AG04450 (cell line): ENCODE data around the gene CUEDC2. TPM values are rescaled to one million over a fixed set of nuclear protein-coding genes. Genes with fewer than 3 reads are reported as not detected.

Experiments
- CTCF ChIA-PET: fragments of 300-600, 350-600 bp; formaldehyde crosslinking; extraction: SDS; loops from one replicate; lab custom pipeline; 2022; ENCODE audit warnings: antibody characterized with exemption, inconsistent platforms; lab: Charles Lee
- POLR2A ChIA-PET: fragments of 350-600 bp; formaldehyde crosslinking; extraction: SDS; loops from one replicate; lab custom pipeline; 2021; ENCODE audit warnings: antibody characterized with exemption, inconsistent platforms; lab: Yijun Ruan, JAX
- DNase-seq: peaks from one replicate; pipeline ENCODE4 v3.0.0-alpha.2; 2011; ENCODE audit warnings: low read depth, low spot score
- H3K27ac ChIP-seq: one replicate; pipeline ENCODE4 v1.5.1; 2012; ENCODE audit warnings: low read depth, low read length, control low read depth
- H3K27me3 ChIP-seq: one replicate; pipeline ENCODE4 v1.6.0; 2012; ENCODE audit warnings: low read length; ENCODE audit not compliant: control insufficient read depth, insufficient read depth
- H3K4me3 ChIP-seq: 2 replicates; pipeline ENCODE4 v1.5.1; 2011; ENCODE audit warnings: mild to moderate bottlenecking, low read depth, low read length, control low read depth
- H3K9me3 ChIP-seq: 2 replicates; pipeline ENCODE4 v1.5.1; 2012; ENCODE audit warnings: low read length; ENCODE audit not compliant: control insufficient read depth, insufficient read depth
- polyA plus RNA-seq: library from polyadenylated mRNA; depleted of rRNA; stranded (reverse); fragments of >200 nt; gene quantifications from 2 replicates; pipeline ENCODE4 v1.2.3, GENCODE V29; 2011
- TF ChIP-seq, protein P1 (sequence below): IDR thresholded peaks from 2 replicates; pipeline ENCODE4 v1.5.1; 2011; ENCODE audit warnings: low read depth, low read length, control low read depth, inconsistent platforms

Gene CUEDC2
- polyA plus RNA-seq, 1 experiment, result 61.1 TPM

- CTCF ChIA-PET, result no interaction called here
- POLR2A ChIA-PET, result interaction anchor here (0.6 kb wide), 1 partner anchor 206 kb away, joined by 3 read pairs; no protein-coding TSS in a partner anchor
- Histone ChIP-seq H3K4me3 (no peak overlapping the region), H3K9me3 (no peaks in the 10 kb centered on the region), H3K27ac (no peak overlapping the region), H3K27me3 (no peaks in the 10 kb centered on the region)
- DNase-seq, result no peak
- TF ChIP-seq, protein P1, sequence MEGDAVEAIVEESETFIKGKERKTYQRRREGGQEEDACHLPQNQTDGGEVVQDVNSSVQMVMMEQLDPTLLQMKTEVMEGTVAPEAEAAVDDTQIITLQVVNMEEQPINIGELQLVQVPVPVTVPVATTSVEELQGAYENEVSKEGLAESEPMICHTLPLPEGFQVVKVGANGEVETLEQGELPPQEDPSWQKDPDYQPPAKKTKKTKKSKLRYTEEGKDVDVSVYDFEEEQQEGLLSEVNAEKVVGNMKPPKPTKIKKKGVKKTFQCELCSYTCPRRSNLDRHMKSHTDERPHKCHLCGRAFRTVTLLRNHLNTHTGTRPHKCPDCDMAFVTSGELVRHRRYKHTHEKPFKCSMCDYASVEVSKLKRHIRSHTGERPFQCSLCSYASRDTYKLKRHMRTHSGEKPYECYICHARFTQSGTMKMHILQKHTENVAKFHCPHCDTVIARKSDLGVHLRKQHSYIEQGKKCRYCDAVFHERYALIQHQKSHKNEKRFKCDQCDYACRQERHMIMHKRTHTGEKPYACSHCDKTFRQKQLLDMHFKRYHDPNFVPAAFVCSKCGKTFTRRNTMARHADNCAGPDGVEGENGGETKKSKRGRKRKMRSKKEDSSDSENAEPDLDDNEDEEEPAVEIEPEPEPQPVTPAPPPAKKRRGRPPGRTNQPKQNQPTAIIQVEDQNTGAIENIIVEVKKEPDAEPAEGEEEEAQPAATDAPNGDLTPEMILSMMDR, result no peak
Observed at GRCh38 chr10:102429468-102429867, 2.9 kb downstream of the CUEDC2 start.

DNA sequence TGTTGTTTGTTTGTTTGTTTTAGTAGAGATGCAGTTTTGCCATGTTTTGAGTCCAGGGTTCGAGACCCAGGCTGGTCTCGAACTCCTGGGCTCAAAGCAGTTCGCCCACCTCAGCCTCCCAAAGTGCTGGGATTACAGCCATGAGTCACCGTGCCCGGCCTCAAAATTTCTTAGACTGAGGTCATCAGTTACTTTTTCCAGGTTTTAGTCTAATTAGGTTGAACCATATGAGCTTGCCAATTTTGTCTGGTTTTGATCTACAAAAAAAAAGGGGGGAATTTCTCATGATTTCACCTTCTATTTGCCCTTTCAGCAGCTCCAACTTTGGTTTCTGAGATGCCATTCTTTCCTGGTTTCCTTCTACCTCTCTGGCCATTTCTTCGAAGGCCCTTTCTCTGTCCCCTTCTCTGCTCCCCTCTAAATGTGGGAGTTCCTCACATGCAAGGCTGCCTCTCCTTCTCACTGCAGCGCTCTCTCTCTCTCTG, 5.5 kb downstream of the CUEDC2 start:
- no peak for DNase-seq
- CTCF ChIA-PET, result no interaction called here

GRCh38 chr10:102425444-102425843, 6.9 kb downstream of the CUEDC2 start:
- ChIA-PET CTCF (interaction anchor here (0.8 kb wide), 1 partner anchor 256 kb away, joined by 4 read pairs; no protein-coding TSS in a partner anchor), POLR2A (interaction anchor here (0.5 kb wide), 1 partner anchor 11 kb away, joined by 5 read pairs; no protein-coding TSS in a partner anchor)
- TF ChIP-seq, protein P1, result no peak
- Histone ChIP-seq H3K9me3 (no peaks in the 10 kb centered on the region; the same call in 1 of the 2 replicates), H3K4me3 (no peak overlapping the region), H3K27me3 (no peaks in the 10 kb centered on the region), H3K27ac (no peak overlapping the region)
- DNase-seq, result no peak

More for the DNA sequence above, 5.5 kb downstream of the CUEDC2 start:
- POLR2A ChIA-PET, result interaction anchor here (0.6 kb wide), 1 partner anchor 22 kb away, joined by 3 read pairs; no protein-coding TSS in a partner anchor
- TF ChIP-seq, protein P1, result no peak
- Histone ChIP-seq H3K27ac (no peak overlapping the region), H3K9me3 (no peaks in the 10 kb centered on the region; the same call in 1 of the 2 replicates), H3K27me3 (no peaks in the 10 kb centered on the region), H3K4me3 (no peak overlapping the region)

DNA sequence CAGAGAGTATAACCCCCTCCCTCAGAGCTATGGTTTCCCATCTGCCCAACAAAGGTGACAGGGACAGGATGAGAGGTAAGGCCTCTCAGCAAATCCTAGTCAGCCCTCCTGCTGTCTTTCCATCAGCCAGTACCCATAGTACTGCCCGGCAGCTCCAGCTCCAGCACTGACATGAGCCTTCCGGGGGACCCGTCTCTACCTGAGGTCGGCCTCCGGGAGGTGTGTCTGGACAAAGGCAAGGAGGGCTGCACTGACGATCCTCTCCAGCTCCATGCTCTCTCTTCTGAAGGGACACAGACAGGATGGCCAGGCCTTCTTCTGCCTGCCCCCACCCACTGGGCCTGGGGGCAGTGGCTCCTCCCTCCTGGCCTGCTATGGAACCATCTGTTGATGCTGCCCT, 7.5 kb downstream of the CUEDC2 start:
- TF ChIP-seq, protein P1, result no peak
- ChIA-PET CTCF (interaction anchor here (3.5 kb wide), 1 partner anchor 256 kb away, joined by 14 read pairs; no protein-coding TSS in a partner anchor), POLR2A (no interaction called here)
- DNase-seq, result no peak
- Histone ChIP-seq H3K4me3 (no peak overlapping the region), H3K27ac (no peak overlapping the region), H3K27me3 (no peaks in the 10 kb centered on the region), H3K9me3 (no peaks in the 10 kb centered on the region; the same call in 1 of the 2 replicates)

DNA sequence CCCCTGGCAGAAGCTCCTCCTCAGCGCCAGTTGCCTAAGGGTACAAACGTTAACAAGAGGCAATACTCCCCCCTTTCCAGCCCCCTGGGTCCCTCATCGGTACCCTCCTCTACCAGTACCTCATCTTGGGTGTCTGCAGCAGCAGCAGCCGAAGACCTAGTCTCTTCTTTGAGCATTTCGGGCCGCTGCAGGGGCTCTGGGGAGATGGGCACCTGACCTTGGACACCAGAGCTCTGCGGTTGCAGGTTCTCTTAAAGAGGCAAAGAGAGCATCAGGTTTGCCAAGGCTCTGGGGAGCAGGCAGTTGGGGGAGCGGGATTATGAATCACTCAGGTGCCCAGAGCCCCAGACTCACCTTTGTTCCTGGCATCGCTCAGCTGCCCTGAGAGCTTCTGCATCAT, 8.2 kb downstream of the CUEDC2 start:
- ChIA-PET POLR2A (no interaction called here), CTCF (interaction anchor here (3.0 to 5.0 kb wide), 3 partner anchors 8 to 255 kb away, joined by 14 to 33 read pairs (median 21); partner anchors contain the start of gene CUEDC2)
- no peak overlapping the region for H3K27ac ChIP-seq
- H3K4me3 ChIP-seq, result no peak overlapping the region
- TF ChIP-seq, protein P1, result no peak
- H3K9me3 ChIP-seq, result no peaks in the 10 kb centered on the region; the same call in 1 of the 2 replicates
- DNase-seq, result no peak
- H3K27me3 ChIP-seq, result no peaks in the 10 kb centered on the region
